Measurements from ENCODE around the gene TSC22D2.

TSC22D2 gene

DNA sequence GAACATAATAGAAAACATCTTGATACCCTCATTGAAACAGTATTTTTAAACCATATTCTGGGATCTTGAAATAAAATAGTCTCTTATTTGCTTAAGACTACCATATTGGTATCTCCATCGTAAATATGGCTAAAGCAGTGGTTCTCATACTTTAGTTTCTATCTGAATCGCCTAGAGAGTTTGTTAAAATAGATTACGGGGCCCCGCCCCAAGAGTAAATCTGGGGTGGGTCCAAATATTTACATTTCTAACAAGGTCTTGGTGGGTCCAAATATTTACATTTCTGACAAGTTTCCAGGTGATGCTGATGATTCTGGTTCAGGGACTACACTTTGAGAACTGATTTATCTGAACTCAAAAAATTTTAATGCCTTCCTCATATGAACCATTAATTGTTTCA is 45.3 kb downstream of the TSC22D2 start:
- no peak overlapping the region for H3K27ac ChIP-seq
- TF ChIP-seq ZFX (IDR thresholded peaks at IDR 0.05) = no peak
- TF ChIP-seq, protein P1, sequence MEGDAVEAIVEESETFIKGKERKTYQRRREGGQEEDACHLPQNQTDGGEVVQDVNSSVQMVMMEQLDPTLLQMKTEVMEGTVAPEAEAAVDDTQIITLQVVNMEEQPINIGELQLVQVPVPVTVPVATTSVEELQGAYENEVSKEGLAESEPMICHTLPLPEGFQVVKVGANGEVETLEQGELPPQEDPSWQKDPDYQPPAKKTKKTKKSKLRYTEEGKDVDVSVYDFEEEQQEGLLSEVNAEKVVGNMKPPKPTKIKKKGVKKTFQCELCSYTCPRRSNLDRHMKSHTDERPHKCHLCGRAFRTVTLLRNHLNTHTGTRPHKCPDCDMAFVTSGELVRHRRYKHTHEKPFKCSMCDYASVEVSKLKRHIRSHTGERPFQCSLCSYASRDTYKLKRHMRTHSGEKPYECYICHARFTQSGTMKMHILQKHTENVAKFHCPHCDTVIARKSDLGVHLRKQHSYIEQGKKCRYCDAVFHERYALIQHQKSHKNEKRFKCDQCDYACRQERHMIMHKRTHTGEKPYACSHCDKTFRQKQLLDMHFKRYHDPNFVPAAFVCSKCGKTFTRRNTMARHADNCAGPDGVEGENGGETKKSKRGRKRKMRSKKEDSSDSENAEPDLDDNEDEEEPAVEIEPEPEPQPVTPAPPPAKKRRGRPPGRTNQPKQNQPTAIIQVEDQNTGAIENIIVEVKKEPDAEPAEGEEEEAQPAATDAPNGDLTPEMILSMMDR (conservative IDR thresholded peaks at IDR 0.05) = no peak

- H3K27ac ChIP-seq = no peak overlapping the region
- no peak for TF ChIP-seq ZFX (IDR thresholded peaks at IDR 0.05)
- TF ChIP-seq, protein P1 (conservative IDR thresholded peaks at IDR 0.05) = no peak
Observed at GRCh38 chr3:150454085-150454484, 46.0 kb downstream of the TSC22D2 start.

GRCh38 chr3:150454622-150455021 is 46.5 kb downstream of the TSC22D2 start:
- no peak overlapping the region for H3K27ac ChIP-seq
- no peak for TF ChIP-seq ZFX (IDR thresholded peaks at IDR 0.05)
- TF ChIP-seq, protein P1 (conservative IDR thresholded peaks at IDR 0.05) = no peak

DNA sequence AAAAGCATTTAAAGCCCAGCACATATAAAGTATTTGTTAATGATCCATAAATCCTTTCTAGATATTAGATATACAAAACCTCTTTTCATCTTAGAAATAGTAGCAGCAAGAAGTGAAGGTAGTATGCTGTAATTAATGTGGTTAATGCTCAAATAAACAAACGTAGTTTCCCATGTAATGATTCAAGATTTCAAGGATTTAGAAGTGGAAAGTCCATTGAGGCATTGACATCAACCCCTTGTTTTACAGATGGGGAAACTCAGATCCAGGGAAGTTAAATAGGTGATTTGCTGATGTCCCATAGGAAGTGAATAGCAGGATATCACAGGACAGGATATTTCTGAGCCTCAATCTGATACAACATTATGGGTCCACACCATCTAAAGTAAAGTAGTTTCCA is 47.2 kb downstream of the TSC22D2 start:
- TF ChIP-seq, protein P1 (conservative IDR thresholded peaks at IDR 0.05) = no peak
- no peak for TF ChIP-seq ZFX (IDR thresholded peaks at IDR 0.05)
- H3K27ac ChIP-seq = no peak overlapping the region

DNA sequence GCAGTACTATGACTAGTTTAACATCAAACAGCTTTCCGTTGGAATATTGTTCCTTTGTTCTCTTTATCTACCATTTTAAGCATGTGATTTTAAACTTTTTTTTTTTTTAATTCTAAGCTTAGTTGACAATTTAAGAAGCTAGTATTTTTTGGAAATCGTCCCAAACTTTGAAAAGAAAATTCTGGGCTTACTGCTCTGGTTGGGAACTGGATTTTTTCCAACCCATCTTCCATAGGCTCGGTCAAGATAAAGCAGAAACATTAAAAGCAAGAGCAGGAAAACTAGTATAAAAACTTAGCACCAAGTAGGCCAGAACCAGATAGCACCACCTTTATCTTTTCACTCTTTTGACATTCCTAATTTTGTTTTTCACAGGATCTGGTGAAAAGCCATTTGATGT is 49.9 kb downstream of the TSC22D2 start:
- TF ChIP-seq, protein P1 (conservative IDR thresholded peaks at IDR 0.05) = no peak
- no peak for TF ChIP-seq ZFX (IDR thresholded peaks at IDR 0.05)
- no peak overlapping the region for H3K27ac ChIP-seq

- no peak overlapping the region for H3K27ac ChIP-seq
- TF ChIP-seq, protein P1 (conservative IDR thresholded peaks at IDR 0.05) = no peak
- TF ChIP-seq ZFX (IDR thresholded peaks at IDR 0.05) = no peak
Observed at GRCh38 chr3:150460484-150460883, 52.4 kb downstream of the TSC22D2 start.

- TF ChIP-seq, protein P1 (conservative IDR thresholded peaks at IDR 0.05) = no peak
- no peak for TF ChIP-seq ZFX (IDR thresholded peaks at IDR 0.05)
- H3K27ac ChIP-seq = no peak overlapping the region
Observed at GRCh38 chr3:150461399-150461798, 53.3 kb downstream of the TSC22D2 start.
